Measurements from ENCODE around the gene IRF7.

The IRF7 gene

DNA sequence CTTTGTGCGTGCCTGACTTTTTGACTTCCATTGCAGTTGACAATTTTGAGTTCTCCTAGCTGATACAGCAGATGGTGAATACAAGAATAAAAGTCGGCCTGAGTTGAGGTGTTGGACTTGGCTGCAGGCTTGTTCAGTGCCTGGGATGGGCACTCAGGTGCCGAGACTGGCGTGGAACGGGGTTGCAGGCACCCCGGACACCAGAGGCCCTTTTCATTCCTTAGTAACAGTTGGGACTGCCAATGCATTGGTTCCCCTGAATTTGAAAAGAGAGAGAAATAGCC, 38.2 kb downstream of the IRF7 start:
- no peak for DNase-seq

DNA sequence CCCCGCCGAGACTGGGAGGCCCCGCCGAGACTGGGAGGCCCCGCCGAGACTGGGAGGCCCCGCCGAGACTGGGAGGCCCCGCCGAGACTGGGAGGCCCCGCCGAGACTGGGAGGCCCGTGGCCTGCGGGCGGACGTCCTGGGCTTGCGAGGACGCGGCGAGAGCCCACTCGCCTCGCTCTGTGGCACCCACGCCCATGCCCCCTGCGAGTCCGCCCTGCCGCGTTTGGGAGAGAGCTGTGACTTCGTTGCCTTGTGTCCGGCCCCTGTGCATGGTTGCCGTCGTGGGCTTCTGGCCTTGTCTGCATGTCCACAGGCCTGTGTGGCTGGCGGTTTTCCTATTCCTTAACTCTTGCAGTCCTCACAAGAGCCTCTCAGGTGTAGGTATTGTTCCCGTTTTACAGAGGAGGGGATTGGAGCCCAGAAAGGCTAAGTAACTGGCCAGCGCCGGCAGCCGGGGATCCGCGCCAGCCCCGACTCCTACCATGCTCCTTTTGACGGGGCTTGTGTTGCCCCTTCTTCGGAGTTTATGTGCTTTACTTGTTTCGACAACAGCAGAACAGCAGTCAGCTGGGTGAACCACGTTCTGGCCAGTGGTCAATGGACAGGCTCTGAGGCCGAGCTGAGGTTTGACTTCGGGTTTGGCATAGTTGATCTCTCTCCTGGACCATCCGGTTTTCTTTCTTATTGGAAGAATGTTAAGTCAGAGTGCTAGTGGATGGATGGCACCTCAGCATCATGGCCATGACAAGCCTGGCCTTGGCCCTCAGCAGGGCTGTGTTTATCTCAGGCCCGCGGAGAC, 38.7 kb downstream of the IRF7 start:
- DNase-seq: no peak

DNA sequence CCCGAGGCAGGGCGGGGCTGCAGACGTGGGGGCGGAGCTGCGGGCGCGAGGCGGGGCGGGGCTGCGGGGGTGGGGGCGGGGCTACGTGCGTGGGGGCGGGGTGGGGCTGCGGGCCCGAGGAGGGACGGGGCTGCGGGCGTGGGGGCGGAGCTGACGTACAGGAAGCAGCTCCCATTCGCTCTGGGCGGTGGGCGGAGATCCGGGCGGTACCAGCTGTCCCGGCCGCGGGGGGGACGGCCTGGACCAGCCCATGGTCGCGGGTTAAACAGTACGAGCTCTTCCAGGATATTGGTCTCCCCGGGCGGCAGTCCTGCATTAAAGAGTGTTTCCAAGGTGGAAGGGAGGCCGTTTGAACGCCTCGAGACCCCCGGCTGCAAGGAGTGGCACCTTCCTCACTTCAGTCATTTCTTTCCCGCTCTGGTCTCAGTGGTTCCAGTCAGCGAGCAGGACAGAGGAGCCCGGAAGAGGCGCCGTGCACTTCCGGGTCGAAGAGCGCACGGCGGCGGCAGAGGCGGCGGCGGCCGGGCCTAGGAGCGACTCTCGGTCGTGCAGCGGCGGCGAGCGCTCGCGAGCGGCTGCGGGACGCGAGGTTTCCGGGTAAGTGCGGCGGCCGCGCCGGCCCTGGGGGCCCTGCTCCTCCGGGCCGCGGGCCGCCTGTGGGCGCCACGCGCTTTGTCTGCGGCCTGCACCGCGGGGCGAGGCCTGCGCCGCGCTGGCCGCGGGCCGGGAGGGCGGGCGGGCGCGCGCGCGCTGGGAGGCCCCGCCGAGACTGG, 39.6 kb downstream of the IRF7 start, which contains the start of gene PHRF1:
Gene PHRF1 (plus strand): TSS at position 475 of the 773 bp plus-strand sequence. CDS start 5,043 bp downstream, outside the sequence.
- DNase-seq: peak; percentile 92

DNA sequence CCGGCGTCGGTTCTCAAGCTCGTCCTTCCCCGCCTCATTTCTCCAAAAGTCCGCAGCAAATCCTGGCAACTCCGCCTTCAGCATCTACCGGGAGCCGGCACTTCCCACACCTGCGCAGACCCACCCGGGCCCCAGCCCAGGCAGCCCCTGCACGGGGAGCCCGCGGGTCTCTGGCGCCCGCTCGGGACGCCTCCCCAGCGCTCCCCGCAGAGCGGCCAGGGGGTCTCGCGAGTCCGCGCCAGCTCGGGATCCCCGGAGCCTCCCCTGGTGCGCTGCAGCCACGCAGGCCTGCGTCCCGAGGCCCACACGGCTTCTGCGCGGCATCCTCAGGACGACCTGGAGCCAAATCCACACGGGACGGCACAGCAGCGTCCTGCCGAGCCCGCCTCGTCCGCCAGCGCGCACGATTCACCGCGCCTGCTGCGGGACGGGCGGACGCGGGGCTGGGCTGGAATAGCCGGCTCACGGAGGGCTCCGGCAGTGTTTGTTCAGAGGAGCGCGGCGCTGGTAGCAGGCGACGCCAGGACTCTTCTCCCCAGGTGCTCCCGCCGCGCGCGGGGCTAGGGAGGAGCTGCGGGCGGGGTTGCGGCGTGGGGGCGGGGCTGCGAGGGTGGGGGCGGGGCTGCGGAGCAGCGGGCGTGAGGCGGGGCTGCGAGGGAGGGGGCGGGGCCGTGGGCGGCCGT, 40.3 kb downstream of the IRF7 start:
- peak; percentile 86 for DNase-seq

DNA sequence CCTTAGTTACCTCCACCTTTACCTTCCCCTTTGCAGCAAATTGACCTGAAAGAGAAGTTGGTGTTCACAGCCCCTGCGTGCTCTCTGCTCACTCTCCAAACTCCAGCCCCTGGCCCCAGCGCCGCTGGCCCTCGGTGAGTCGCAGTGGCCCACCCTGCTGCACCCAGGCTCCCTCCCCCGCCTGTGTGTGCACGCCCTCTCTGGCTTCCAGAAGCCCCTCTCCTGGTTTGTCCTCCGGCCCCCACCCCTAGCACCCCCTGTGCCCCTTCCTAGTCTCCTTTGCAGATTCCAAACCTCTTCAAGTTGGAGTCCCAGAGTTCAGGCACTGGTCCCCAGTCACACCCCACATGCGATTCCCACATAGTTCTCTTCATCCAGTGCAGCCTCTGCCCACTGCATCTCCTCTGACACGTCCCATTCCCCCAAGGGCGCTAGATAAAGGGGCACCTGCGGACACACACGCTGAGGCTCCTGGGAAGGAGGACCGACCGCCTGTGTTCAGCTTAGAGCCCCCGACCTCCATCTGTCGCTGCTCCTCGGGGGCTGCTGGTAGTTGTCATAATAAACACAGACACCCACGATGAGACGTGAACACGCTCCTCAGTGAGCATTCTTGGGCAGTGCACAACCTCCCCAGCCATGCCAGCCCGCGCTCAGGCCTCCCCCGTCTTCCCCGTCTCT, 41.0 kb downstream of the IRF7 start:
- peak; percentile 66 for DNase-seq

DNA sequence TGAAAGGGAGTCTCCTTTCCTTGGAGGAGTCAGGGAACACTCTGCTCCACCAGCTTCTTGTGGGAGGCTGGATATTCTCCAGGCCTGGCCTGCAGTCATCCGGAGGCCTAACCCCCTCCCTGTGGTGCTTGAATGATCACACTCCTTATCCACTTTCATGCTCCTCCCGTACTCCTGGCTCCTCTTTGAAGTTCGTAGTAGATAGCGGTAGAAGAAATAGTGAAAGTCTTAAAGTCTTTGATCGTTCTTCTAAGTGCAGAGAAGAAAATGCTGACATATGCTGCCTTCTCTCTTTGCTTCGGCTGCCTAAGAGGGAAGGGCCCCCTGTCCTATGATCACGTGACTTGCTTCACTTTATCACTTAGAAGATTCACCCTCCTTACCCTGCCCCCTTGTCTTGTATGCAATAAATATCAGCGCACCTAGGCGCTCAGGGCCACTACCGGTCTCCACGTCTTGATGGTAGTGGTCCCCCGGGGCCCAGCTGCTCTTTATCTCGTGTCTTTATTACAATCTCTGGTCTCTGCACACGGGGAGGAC, 41.6 kb downstream of the IRF7 start:
- peak; percentile 28 for DNase-seq

DNA sequence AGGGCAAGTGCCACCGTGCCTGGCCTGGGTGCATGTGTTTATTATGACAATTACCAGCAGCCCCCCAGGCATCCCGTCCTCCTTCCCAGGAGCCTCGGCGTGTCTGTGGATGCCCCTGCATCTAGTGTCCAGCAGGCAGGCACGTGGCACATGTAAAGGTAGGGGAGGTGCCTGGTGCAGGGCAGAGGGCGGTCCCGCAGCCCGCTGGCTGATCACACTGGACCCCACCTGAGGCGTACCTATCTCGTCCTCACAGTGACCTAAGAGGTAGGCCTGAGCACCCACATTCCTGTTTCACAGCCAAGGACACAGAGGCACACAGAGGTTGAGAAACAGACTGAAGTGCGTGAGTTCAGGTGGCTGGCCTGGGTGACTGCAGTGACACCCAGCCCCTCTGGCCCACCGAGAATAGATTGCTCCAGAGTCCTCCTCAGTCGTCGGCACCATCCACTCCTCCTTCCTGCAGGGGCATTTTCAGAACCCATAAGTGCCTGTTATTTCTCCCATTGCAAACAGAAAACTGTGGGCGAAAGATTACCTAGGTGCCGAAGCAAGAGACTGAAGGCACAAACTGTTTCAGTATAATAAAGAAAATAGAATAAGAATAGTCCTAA, 42.5 kb downstream of the IRF7 start:
- DNase-seq: no peak

DNA sequence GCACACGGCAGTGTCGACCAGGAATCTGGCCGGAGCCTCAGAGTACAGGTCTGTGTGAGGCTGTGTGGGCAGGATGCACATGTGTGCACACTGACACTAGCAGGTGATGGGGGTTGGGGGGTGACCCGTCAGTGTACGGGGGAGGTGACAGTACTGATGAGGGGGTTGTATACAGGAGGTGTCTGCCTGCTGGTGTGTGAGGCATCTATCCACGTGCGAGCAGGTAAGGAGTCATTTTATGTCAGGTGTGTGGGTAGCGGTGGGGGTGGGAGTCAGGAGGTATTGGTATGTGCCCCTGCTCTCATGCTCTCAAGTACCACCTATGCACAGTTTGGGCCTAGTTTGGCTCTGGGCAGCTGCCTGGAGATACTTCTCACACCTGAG, 44.0 kb downstream of the IRF7 start:
- no peak for DNase-seq

DNA sequence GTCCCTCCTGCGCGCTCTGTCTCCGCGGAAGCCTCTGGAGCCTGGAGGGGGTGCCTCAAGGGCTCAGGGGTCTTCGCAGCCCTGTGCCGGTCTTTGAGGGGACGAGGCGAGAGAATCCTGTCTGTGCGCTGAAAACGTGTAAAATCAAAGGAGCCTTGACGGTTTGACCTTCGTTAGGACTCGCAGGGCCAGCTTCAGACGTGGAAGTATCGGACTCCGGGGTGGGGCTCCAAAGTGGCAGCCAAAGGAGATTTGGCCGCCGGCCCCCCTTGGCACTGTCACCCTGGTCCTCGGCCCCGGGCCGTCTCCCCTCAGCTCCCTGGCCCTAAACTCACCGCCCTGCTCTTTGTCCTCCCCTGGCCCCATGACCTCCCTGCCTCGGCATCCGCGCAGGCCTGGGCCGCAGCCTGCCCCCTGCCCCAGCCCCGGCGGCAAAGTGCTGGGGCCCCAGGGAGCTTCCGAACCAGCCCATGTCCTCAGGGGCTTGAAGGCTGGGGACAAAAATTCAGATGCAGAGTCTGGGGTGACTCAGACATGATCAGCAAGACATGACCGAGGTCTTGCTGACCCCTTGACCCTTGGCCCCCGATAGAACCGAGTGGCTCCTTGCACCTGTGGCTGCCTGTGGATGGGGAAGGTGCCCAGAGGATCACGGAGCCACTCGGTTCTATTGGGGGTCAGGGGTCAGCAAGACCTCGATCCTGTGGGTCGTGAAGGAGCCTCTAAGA, 46.4 kb downstream of the IRF7 start:
- no peak for DNase-seq

DNA sequence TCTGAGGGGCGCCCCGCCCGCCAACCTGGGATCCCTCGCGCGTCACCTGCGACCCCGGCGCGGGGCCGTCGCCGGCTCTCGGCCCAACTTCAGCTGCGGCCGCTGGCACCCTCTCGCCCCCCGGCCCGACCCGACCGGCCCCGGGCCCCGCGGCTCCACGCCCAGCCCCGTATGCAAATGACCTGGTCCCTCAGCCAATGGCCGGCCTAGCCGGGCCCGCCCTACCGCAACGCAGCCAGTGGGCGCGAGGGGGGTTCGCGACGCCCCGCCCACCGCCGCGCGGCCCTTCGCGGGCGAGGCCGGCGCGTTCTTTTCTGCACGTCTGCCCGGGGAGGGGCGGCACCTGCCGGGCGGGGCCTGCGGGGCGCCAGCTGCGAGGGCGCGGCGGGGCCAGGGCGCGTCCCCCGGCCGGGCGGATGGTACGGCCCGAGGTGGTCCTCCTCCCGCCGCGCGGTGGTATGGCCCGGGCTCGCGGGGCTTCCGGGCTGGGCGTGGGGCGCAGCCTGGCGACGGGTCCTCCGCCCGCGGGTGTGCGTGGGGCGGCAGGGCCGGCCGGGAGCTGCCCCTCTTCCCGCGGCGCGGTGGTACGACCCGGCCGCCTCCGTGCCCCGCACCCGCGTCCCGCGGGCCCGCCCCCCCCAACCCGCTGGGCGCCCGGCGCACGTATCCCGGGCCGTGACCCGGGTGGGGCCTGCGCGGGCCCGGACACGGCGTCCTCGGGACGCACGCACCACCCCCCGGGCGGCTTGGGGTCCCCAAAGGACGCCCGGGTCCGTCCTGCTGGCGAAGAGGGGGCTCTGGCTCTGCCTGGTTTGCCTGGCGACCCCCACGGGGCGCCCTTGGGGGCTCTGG, 47.2 kb downstream of the IRF7 start:
- DNase-seq: peak; percentile 93

DNA sequence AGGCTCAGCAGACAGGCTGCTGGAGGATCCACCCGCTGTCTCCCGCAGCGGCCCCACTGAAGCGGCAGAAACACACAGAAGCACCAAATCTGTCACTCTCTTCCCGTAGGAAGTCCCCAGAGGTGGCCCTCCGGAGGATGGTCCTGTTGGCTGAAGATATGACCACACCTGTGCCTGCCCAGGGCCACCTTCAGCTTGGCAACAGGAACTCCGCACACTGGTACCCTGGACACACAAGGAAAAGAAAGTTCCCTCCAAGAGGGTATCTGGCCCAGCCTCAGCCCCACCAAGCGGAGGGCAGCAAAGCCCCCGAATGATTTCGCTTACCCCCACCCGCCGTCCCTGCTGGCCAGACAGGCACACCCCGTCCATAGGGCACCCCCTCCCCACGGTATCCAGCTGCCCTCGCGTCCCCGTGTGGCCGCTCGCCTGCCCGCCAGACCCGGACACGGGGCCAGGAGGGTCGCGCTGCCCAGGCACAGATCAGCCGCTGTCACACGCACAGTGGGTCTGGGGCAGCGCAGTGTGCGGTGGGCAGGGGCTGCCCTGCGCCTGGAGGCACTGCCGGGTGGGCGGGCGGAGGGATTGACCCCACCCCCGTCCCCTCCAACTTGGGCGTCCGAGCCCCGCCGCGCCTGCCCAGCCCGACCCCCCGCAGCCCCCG, 48.0 kb downstream of the IRF7 start:
- peak; percentile 53 for DNase-seq

DNA sequence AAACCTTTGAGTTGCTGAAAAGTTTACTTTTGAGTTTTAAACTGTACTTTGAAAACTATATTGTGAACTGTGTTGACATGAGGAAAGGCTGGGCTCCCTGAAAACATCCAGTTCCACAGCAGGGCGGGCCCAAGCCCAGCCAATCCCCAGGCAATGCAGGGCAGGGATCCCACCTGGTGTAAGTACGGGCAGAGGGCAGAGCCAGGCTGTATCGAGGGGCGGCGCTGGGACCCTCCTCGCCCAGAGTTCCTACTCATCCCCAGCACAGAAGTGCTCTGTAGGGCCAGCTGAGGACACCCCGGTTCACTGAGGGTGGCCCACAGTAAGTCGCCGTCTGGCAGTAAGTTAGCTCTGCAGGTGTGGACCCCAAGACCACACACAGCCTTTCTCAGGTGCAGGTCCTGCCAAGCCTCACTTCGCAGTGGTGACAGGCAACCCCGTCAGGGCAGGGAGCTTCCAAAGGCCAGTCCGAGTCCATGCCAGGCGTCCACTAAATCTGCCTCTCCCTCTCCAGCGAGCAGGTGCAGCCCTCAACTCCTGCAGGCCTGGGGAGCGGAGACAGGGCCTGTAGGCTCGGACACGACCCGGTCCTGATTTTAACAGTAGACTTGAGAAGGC, 48.6 kb downstream of the IRF7 start:
- no peak for DNase-seq

DNA sequence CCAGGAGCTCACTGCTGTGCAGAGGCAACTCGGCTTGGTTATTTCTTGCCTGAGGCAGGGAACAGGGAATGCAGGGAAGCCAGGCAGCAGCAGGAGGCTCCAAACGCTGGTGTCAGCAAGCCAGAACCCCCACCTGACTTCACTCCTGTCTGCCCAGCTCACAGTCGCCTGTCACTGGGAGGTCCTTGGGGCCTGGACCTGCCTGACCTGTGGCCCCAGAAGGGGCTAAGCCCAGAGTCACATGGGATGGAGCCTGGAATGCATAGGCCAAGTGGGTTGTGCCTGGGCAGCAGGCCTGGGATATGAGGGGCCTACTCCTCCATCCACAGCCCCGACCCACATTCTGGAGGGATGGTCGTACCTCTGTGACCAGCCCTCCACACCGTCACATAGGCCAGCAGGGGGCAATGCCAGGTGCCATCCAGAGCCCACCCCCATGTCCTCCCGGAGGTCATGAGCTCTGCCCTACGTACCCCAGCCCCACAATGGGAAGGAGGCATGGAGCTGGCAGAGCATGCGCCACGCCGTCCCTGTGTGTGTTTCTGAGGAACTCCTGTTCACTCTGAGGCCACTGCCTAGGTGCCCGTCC, 49.7 kb downstream of the IRF7 start:
- DNase-seq: no peak

DNA sequence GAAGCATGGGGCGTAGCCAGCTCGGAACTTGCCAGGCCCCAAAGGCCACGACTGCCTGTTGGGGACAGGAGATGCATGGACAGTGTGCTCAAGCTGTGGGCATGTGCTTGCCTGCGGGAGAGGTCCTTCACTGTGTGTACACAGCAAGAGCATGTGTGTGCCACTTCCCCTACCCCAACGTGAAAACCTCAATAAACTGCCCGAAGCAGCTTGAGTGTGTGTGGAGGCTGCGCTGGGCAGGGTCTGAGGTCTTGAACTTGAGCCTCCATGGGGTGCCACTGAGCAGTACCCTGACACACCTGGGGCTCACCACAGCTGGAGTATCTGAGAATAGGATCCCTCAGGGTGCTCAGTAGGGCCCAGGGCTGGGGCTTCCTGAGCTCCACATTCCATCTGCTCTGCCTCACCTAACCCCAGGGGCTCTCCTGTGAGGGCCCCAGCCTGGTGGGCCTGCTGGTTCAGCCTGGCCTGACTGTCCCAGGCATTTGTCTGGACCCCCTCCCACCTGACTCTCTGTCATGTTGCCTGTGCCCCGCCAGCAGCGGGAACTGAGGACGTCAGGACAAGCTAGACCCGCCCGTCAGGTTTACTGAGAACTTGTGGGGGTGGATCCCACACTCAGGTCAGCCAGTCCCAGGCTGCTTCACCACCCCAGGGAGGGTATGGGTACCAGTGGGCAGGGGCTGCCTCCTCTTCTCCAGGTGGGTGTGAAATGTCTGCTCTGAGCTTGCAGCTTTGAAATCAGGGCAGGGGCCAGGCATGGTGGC, 51.8 kb downstream of the IRF7 start:
- no peak for DNase-seq

DNA sequence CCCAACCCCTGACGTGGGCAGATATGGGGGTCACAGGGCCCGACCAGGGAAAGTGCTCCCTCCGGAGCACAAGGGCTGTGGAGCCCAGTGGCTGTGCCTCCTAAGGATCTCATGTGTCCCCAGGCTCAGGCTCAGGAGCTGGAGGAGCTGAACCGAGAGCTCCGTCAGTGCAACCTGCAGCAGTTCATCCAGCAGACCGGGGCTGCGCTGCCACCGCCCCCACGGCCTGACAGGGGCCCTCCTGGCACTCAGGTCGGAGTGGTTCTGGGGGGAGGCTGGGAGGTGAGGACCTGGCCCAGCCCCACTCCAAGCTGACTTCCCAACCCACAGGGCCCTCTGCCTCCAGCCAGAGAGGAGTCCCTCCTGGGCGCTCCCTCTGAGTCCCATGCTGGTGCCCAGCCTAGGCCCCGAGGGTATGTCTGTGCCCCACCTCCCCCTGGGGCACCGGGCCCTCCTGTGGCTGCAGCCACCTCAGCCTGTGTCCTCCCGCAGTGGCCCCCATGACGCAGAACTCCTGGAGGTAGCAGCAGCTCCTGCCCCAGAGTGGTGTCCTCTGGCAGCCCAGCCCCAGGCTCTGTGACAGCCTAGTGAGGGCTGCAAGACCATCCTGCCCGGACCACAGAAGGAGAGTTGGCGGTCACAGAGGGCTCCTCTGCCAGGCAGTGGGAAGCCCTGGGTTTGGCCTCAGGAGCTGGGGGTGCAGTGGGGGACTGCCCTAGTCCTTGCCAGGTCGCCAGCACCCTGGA, 52.5 kb downstream of the IRF7 start:
- no peak for DNase-seq

All from NCI-H82 (cell line).